GM12875 (cell line): ENCODE measurements around the gene PRR11.

Experiments used
- H3K4me3 ChIP-seq: one replicate; pipeline ENCODE4 v1.5.1; 2011; ENCODE audit warnings: low read depth, low read length, control low read depth
- TF ChIP-seq, protein P1 (sequence below): IDR thresholded peaks from 2 replicates; pipeline ENCODE4 v1.5.1; 2011; ENCODE audit warnings: low read depth, mild to moderate bottlenecking, control low read depth, inconsistent platforms, low read length, moderate library complexity, borderline replicate concordance; ENCODE audit not compliant: insufficient read depth

PRR11 gene

DNA sequence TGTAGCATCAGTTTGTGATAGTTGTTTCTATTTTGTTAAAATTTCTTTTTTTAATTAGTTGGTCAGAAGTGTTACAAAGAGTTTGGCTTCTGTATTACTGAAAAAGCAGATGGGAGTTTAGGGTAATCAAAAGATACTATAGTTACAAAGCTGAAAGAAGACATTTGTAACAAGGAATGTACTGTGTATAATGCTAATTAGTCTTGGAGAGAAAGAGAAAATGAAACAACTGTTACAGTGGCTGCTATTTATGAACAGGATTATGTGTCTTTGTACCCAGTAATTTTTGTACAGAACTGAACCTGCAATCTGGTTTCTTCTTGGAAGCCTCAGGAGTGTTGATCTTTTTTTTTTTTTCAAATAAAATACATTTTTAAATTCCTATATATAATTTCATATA is 79.1 kb downstream of the PRR11 start:
- no peak overlapping the region for H3K4me3 ChIP-seq

DNA sequence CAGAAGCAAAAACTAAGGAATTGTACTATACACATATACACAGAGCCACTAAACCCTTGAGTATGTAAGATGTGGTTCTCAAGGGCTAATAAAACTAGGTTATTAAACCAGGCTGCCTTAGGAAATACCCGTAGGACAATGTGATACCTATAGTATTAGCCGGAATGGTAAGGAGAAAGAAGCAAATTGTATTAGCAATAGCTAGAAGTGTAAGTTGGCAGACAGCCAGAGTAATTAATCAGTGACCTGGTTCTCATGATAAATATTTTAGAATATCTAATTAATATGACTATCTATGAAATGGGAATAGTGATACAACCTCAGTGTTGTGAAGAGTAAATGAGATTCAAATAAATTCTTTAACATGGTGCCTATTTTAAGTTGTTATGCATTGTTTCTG is 83.4 kb downstream of the PRR11 start:
- H3K4me3 ChIP-seq = no peak overlapping the region
- TF ChIP-seq, protein P1, sequence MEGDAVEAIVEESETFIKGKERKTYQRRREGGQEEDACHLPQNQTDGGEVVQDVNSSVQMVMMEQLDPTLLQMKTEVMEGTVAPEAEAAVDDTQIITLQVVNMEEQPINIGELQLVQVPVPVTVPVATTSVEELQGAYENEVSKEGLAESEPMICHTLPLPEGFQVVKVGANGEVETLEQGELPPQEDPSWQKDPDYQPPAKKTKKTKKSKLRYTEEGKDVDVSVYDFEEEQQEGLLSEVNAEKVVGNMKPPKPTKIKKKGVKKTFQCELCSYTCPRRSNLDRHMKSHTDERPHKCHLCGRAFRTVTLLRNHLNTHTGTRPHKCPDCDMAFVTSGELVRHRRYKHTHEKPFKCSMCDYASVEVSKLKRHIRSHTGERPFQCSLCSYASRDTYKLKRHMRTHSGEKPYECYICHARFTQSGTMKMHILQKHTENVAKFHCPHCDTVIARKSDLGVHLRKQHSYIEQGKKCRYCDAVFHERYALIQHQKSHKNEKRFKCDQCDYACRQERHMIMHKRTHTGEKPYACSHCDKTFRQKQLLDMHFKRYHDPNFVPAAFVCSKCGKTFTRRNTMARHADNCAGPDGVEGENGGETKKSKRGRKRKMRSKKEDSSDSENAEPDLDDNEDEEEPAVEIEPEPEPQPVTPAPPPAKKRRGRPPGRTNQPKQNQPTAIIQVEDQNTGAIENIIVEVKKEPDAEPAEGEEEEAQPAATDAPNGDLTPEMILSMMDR = no peak

More for the DNA sequence above, 79.1 kb downstream of the PRR11 start:
- TF ChIP-seq, protein P1 = no peak

DNA sequence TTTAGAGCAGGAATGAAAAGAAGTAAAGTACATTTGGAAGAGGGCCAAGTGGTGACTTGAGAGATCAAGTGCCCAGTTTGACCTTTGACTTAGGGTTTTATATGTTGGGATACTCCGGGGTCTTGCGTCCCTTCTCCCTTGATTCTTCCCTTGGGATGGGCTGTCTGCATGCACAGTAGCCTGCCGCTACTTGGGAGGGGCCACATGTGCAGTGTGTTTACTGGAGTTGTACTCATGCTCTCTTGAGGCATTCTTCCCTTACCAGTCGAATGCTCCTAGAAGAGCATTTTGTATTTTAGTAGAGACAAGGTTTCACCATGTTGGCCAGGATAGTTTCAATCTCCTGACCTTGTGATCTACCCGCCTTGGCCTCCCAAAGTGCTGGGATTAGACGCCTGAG is 88.5 kb downstream of the PRR11 start:
- TF ChIP-seq, protein P1 = no peak
- no peak overlapping the region for H3K4me3 ChIP-seq
